Occipital lobe (tissue), 2 donors: Measurements from ENCODE around the gene SNTB2. TPM values are rescaled to one million over a fixed set of nuclear protein-coding genes. Genes with fewer than 3 reads are reported as not detected.
"Not testable (repeated sequence)": the region's sequence is repeated elsewhere in the genome, so short reads cannot be mapped to it uniquely, and the experiment has no call there.

Source experiments
- DNase-seq: peaks from one replicate; lab custom pipeline; 2025; lab: John Stamatoyannopoulos, UW
- total RNA-seq: library from RNA; depleted of rRNA; stranded (reverse); fragments of >200 nt; gene quantifications from one replicate; pipeline ENCODE4 v1.2.3, GENCODE V29; 2014

The SNTB2 gene
- total RNA-seq, 1 donor from 2014 or later = 8.9 TPM

- DNase-seq = no peak
Measured at GRCh38 chr16:69283851-69284250, 96.9 kb downstream of the SNTB2 start.

- DNase-seq = no peak
Measured at GRCh38 chr16:69285240-69285639, 98.3 kb downstream of the SNTB2 start.

GRCh38 chr16:69286941-69287713 lies 100.2 kb downstream of the SNTB2 start:
- no peak for DNase-seq

GRCh38 chr16:69291657-69292056 lies 104.7 kb downstream of the SNTB2 start:
- DNase-seq = not testable (repeated sequence)

- DNase-seq = no peak
Measured at GRCh38 chr16:69293401-69293800, 106.4 kb downstream of the SNTB2 start.

GRCh38 chr16:69294051-69294450 lies 107.1 kb downstream of the SNTB2 start:
- DNase-seq = no peak

GRCh38 chr16:69296771-69297170 lies 109.8 kb downstream of the SNTB2 start:
- not testable (repeated sequence) for DNase-seq

- no peak for DNase-seq
Measured at GRCh38 chr16:69298261-69298660, 111.3 kb downstream of the SNTB2 start.

GRCh38 chr16:69301187-69301586 lies 114.2 kb downstream of the SNTB2 start:
- no peak for DNase-seq

GRCh38 chr16:69301861-69302260 lies 114.9 kb downstream of the SNTB2 start:
- no peak for DNase-seq

GRCh38 chr16:69302301-69302700 lies 115.3 kb downstream of the SNTB2 start:
- no peak for DNase-seq

GRCh38 chr16:69306031-69306430 lies 119.1 kb downstream of the SNTB2 start:
- no peak for DNase-seq

- DNase-seq = no peak
Measured at GRCh38 chr16:69307091-69307490, 120.1 kb downstream of the SNTB2 start.

- no peak for DNase-seq
Measured at GRCh38 chr16:69307856-69308255, 120.9 kb downstream of the SNTB2 start.

- DNase-seq = peak; percentile 41
Measured at GRCh38 chr16:69309316-69309715, 122.4 kb downstream of the SNTB2 start.

GRCh38 chr16:69310653-69311532 lies 123.9 kb downstream of the SNTB2 start, which contains the start of gene VPS4A:
TSS of gene VPS4A (plus strand) at chr16:69311350. CDS start at chr16:69311512, 162 bp downstream.
- peak; percentile 97 for DNase-seq

- no peak for DNase-seq
Measured at GRCh38 chr16:69311533-69312387, 124.8 kb downstream of the SNTB2 start.

- no peak for DNase-seq
Measured at GRCh38 chr16:69313469-69313868, 126.5 kb downstream of the SNTB2 start.

- no peak for DNase-seq
Measured at GRCh38 chr16:69314534-69314933, 127.6 kb downstream of the SNTB2 start.

- no peak for DNase-seq
Measured at GRCh38 chr16:69315486-69316311, 128.7 kb downstream of the SNTB2 start.
